GM12878 (cell line): ENCODE measurements around the gene PDE6B. TPM values are rescaled to one million over a fixed set of nuclear protein-coding genes. Genes with fewer than 3 reads are reported as not detected.

ENCODE experiments used
- ATAC-seq: fragments of 200-7000 bp; cut with Tn5 transposase; 3 replicates; pipeline ENCODE4 v1.9.1; 2020; ENCODE audit warnings: mild to moderate bottlenecking, moderate library complexity
- BruUV-seq: library from RNA; stranded (reverse); fragments of 400-500 nt; replicated peaks from 2 replicates; lab custom pipeline; 2021; lab: Mats Ljungman, UMichigan
- CTCF ChIA-PET: fragments of 300-600 bp; sonication (Branson Sonifier 250); formaldehyde crosslinking; extraction: SDS; loops from one replicate; lab custom pipeline; 2021; ENCODE audit warnings: inconsistent platforms; lab: Yijun Ruan, JAX
- POLR2A ChIA-PET: fragments of 350-600 bp; formaldehyde crosslinking; extraction: SDS; loops from one replicate; lab custom pipeline; 2021; ENCODE audit warnings: inconsistent platforms; lab: Charles Lee
- RAD21 ChIA-PET: fragments of 300-600 bp; sonication (Branson Sonifier 250); formaldehyde crosslinking; loops from one replicate; lab custom pipeline; 2023; ENCODE audit warnings: antibody characterized with exemption; ENCODE audit not compliant: unreplicated experiment; lab: Charles Lee
- SMC1A ChIA-PET: fragments of 300-600 bp; sonication (Branson Sonifier 250); formaldehyde crosslinking; loops from one replicate; lab custom pipeline; 2023; ENCODE audit not compliant: unreplicated experiment, uncharacterized antibody; lab: Charles Lee
- DNase-seq: peaks from one replicate; pipeline ENCODE4 v3.0.0-alpha.2; 2011; ENCODE audit warnings: low read depth, low spot score
- FAIRE-seq: peaks from 3 replicates; lab custom pipeline; 2011; peaks lifted over from hg19 to GRCh38; lab: Jason Lieb, UNC
- H2AFZ ChIP-seq: 2 replicates; pipeline ENCODE4 v1.6.0; 2011; ENCODE audit warnings: low read depth, low read length, control low read depth; ENCODE audit not compliant: control insufficient read depth
- H3K27ac ChIP-seq: 2 replicates; pipeline ENCODE4 v1.5.1; 2011; ENCODE audit warnings: control low read depth; ENCODE audit not compliant: control insufficient read depth, insufficient read depth
- H3K27me3 ChIP-seq, 2 experiments: replicated peaks in 1 of 2; 2 replicates each; pipeline versions ENCODE4 v1.6.0 to v1.6.1; 2011; ENCODE audit warnings: low read length in 1 of 2; ENCODE audit not compliant: control insufficient read depth in 2 of 2, insufficient read depth in 2 of 2
- H3K36me3 ChIP-seq, 2 experiments: 2 replicates each; pipeline ENCODE4 v1.5.1; 2011; ENCODE audit warnings: low read length in 1 of 2; ENCODE audit not compliant: control insufficient read depth in 2 of 2, insufficient read depth in 2 of 2
- H3K4me1 ChIP-seq: 2 replicates; pipeline ENCODE4 v1.6.1; 2011; ENCODE audit warnings: mild to moderate bottlenecking, low read length, moderate library complexity, mixed read lengths; ENCODE audit not compliant: control insufficient read depth, insufficient read depth
- H3K4me2 ChIP-seq: 2 replicates; pipeline ENCODE4 v1.6.0; 2011; ENCODE audit warnings: control low read depth; ENCODE audit not compliant: control insufficient read depth, insufficient read depth
- H3K4me3 ChIP-seq: fragments of 200-600 bp; sonication (generic); 2 replicates; pipeline ENCODE4 v1.5.1; 2016
- H3K79me2 ChIP-seq: 2 replicates; pipeline ENCODE4 v1.6.0; 2011; ENCODE audit warnings: low read length; ENCODE audit not compliant: control insufficient read depth, insufficient read depth
- H3K9ac ChIP-seq: 2 replicates; pipeline ENCODE4 v1.8.0; 2011; ENCODE audit warnings: low read length, control low read depth, mixed read lengths; ENCODE audit not compliant: control insufficient read depth, insufficient read depth
- H3K9me3 ChIP-seq: replicated peaks from 3 replicates; pipeline ENCODE4 v1.5.1; 2011; ENCODE audit warnings: mild to moderate bottlenecking, low read length; ENCODE audit not compliant: control insufficient read depth, insufficient read depth
- H4K20me1 ChIP-seq: 2 replicates; pipeline ENCODE4 v1.6.0; 2011; ENCODE audit not compliant: control insufficient read depth, insufficient read depth
- ATF7 ChIP-seq: fragments of 450-650 bp; IDR thresholded peaks from 2 replicates; pipeline ENCODE4 v1.6.1; 2016; ENCODE audit warnings: low read depth, mild to moderate bottlenecking
- DPF2 ChIP-seq: fragments of 450-650 bp; IDR thresholded peaks from 2 replicates; pipeline ENCODE4 v1.6.1; 2017; ENCODE audit warnings: mild to moderate bottlenecking
- GABPA ChIP-seq: IDR thresholded peaks from 2 replicates; pipeline ENCODE4 v1.6.1; 2014; ENCODE audit warnings: antibody characterized with exemption, low read depth, mild to moderate bottlenecking, inconsistent platforms
- MTA3 ChIP-seq: IDR thresholded peaks from 2 replicates; pipeline ENCODE4 v1.6.1; 2012; ENCODE audit warnings: low read length, inconsistent platforms, borderline replicate concordance
- MYC ChIP-seq: IDR thresholded peaks from 2 replicates; pipeline ENCODE4 v1.6.1; 2011; ENCODE audit warnings: mild to moderate bottlenecking, low read length, moderate library complexity, inconsistent platforms; ENCODE audit not compliant: insufficient read depth, insufficient replicate concordance, insufficient read length, severe bottlenecking
- NBN ChIP-seq: fragments of 450-650 bp; IDR thresholded peaks from 2 replicates; pipeline ENCODE4 v1.6.1; 2016
- PAX8 ChIP-seq: fragments of 450-650 bp; IDR thresholded peaks from 2 replicates; pipeline ENCODE4 v1.6.1; 2017; ENCODE audit warnings: mild to moderate bottlenecking, moderate library complexity
- PKNOX1 ChIP-seq: fragments of 450-650 bp; IDR thresholded peaks from 2 replicates; pipeline ENCODE4 v1.6.1; 2016; ENCODE audit warnings: mild to moderate bottlenecking
- SMAD1 ChIP-seq: fragments of 450-650 bp; IDR thresholded peaks from 2 replicates; pipeline ENCODE4 v1.6.1; 2018; ENCODE audit warnings: mild to moderate bottlenecking, low read depth; ENCODE audit not compliant: partially characterized antibody
- SP1 ChIP-seq: IDR thresholded peaks from one replicate; pipeline ENCODE4 v1.6.1; 2011; ENCODE audit warnings: low read depth, low read length
- TCF3 ChIP-seq: IDR thresholded peaks from 2 replicates; pipeline ENCODE4 v1.6.1; 2012; ENCODE audit warnings: low read depth, mild to moderate bottlenecking, low read length, borderline replicate concordance; ENCODE audit not compliant: insufficient read depth
- WGBS: methylation state at CpG from one replicate; pipeline ENCODE4 v1.1.6; 2016; ENCODE audit warnings: low lambda C conversion rate; ENCODE audit not compliant: insufficient replicate concordance, insufficient coverage; ENCODE audit errors: missing lambda C conversion rate; 5-methylcytosine and 5-hydroxymethylcytosine counted together
- in situ Hi-C: fragments of 300-500 bp; cut with MboI; formaldehyde crosslinking; loops from 9 replicates; pipeline ENCODE4 v1.14.3; 2018; ENCODE audit warnings: mixed read lengths
- intact Hi-C: fragments of 100-400 bp; cut with micrococcal nuclease; formaldehyde crosslinking; loops from one replicate; pipeline ENCODE4 v1.14.2; 2022; ENCODE audit not compliant: unreplicated experiment
- polyA plus RNA-seq, 11 experiments: library from polyadenylated mRNA; depleted of rRNA in 4 of 11; unstranded in 6 of 11; stranded (reverse) in 5 of 11; fragments of >200 nt; fragmentation: Nextera tagmentation in 4 of 11; fragmentation: Illumina TruSeq in 1 of 11; extraction: Ambion mirVana in 4 of 11; extraction: Trizol in 1 of 11; gene quantifications; 1 replicate in 1 of 11; 2 replicates in 10 of 11; pipeline versions ENCODE4 v1.2.1 to v1.2.3, GENCODE V29; 2011 to 2016; ENCODE audit warnings: inconsistent platforms in 2 of 11, missing spikeins in 2 of 11, low read depth in 1 of 11
- total RNA-seq, 4 experiments: library from RNA; depleted of rRNA in 3 of 4; stranded (reverse); fragments of >200 nt in 3 of 4; fragmentation: Illumina TruSeq in 1 of 4; extraction: Trizol in 1 of 4; gene quantifications; 2 replicates each; pipeline versions ENCODE4 v1.2.1 to v1.2.3, GENCODE V29; 2013 to 2021
- TF ChIP-seq, protein P1 (sequence below): fragments of 450-650 bp; IDR thresholded peaks from 2 replicates; pipeline ENCODE4 v1.6.1; 2018; ENCODE audit warnings: mild to moderate bottlenecking, low read depth, moderate library complexity; ENCODE audit not compliant: partially characterized antibody
- TF ChIP-seq, protein P2 (sequence below): IDR thresholded peaks from 2 replicates; pipeline ENCODE4 v1.6.1; 2011; ENCODE audit warnings: mild to moderate bottlenecking, low read depth, low read length, moderate library complexity; ENCODE audit not compliant: insufficient replicate concordance

Gene PDE6B
- total and polyA plus RNA-seq, 10 of the 15 experiments (the other 5 are each of a cell fraction or from before 2014, with no cell fraction given): 2.6 to 6.4 (median 3.8) TPM

DNA sequence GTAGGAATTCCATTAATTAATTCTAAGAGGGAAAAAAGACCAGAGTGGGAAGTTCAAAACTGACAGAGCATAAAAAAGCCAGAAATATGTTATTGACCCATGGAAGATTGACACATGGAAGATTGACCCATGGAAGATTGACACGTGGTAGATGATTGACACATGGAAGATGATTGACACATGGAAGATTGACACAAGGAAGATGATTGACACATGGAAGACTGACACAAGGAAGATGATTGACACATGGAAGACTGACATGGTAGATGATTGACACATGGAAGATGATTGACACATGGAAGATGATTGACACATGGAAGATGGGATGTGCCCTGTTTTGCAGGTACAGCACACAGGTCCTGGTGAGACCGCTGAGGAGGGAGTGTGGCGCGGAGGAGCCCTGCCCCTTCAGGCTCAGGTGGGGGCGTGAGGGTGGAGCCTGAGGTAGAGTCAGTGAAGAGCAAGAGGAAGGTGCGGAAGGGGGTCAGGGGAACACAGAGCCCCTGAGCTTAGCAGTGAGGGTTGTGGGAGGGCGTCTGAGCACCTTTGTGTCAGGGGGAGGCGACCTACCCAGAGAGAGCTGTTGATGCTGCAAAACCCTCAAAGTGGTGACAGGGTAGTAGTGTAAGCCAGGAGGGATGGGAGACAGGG lies 15.8 kb upstream of the PDE6B start:
- TF ChIP-seq, protein P1, sequence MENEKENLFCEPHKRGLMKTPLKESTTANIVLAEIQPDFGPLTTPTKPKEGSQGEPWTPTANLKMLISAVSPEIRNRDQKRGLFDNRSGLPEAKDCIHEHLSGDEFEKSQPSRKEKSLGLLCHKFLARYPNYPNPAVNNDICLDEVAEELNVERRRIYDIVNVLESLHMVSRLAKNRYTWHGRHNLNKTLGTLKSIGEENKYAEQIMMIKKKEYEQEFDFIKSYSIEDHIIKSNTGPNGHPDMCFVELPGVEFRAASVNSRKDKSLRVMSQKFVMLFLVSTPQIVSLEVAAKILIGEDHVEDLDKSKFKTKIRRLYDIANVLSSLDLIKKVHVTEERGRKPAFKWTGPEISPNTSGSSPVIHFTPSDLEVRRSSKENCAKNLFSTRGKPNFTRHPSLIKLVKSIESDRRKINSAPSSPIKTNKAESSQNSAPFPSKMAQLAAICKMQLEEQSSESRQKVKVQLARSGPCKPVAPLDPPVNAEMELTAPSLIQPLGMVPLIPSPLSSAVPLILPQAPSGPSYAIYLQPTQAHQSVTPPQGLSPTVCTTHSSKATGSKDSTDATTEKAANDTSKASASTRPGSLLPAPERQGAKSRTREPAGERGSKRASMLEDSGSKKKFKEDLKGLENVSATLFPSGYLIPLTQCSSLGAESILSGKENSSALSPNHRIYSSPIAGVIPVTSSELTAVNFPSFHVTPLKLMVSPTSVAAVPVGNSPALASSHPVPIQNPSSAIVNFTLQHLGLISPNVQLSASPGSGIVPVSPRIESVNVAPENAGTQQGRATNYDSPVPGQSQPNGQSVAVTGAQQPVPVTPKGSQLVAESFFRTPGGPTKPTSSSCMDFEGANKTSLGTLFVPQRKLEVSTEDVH: no peak
- TF ChIP-seq ATF7: no peak
- TF ChIP-seq MYC: no peak
- TF ChIP-seq DPF2: peak; percentile 63; the same call in 1 of the 2 replicates
- no peak for TF ChIP-seq GABPA
- no peak for TF ChIP-seq MTA3
- TF ChIP-seq NBN: 0 out of 2 replicates have a peak, but pooled peaks have one; percentile 18
- TF ChIP-seq TCF3: no peak
- TF ChIP-seq SMAD1: no peak
- no peak for TF ChIP-seq SP1
- TF ChIP-seq, protein P2, sequence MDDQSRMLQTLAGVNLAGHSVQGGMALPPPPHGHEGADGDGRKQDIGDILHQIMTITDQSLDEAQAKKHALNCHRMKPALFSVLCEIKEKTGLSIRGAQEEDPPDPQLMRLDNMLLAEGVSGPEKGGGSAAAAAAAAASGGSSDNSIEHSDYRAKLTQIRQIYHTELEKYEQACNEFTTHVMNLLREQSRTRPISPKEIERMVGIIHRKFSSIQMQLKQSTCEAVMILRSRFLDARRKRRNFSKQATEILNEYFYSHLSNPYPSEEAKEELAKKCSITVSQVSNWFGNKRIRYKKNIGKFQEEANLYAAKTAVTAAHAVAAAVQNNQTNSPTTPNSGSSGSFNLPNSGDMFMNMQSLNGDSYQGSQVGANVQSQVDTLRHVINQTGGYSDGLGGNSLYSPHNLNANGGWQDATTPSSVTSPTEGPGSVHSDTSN: peak; percentile 89
- TF ChIP-seq PAX8: no peak
- peak; percentile 98 for TF ChIP-seq PKNOX1
- SMC1A ChIA-PET: no interaction called here
- intact Hi-C loops: no loop called here

More for the DNA sequence above, 15.8 kb upstream of the PDE6B start:
- H3K4me3 ChIP-seq: no peak overlapping the region
- H3K27me3 ChIP-seq: no peaks in the 10 kb centered on the region
- WGBS: 48% methylated on average over 8 of the region's 8 CpGs
- no peaks in the 10 kb centered on the region for H3K79me2 ChIP-seq
- H4K20me1 ChIP-seq: no peaks in the 10 kb centered on the region
- H3K4me2 ChIP-seq: no peak overlapping the region
- in situ Hi-C loops: no loop called here
- DNase-seq (no peak), ATAC-seq (no peak), FAIRE-seq (no peak)
- no peaks in the 10 kb centered on the region for H3K4me1 ChIP-seq
- RAD21 ChIA-PET: no interaction called here
- CTCF ChIA-PET: no interaction called here
- H3K9ac ChIP-seq: no peak overlapping the region
- no peaks in the 10 kb centered on the region; the same call in 2 of the 3 replicates for H3K9me3 ChIP-seq
- H3K36me3 ChIP-seq: no peaks in the 10 kb centered on the region
- POLR2A ChIA-PET: no interaction called here
- H2AFZ ChIP-seq: no peak overlapping the region
- BruUV-seq: no TSS peak
- no peak overlapping the region for H3K27ac ChIP-seq
